Activated gamma-delta T cell (primary cell): ENCODE results near the gene FAM114A2.
"Not testable (repeated sequence)": the region's sequence is repeated elsewhere in the genome, so short reads cannot be mapped to it uniquely, and the experiment has no call there.

Experiments
- DNase-seq: peaks from one replicate; lab custom pipeline; 2025; lab: John Stamatoyannopoulos, UW

FAM114A2 gene

GRCh38 chr5:154047324-154047723 lies 8.6 kb upstream of the FAM114A2 start:
- DNase-seq, result no peak

GRCh38 chr5:154046486-154046885 lies 7.8 kb upstream of the FAM114A2 start:
- DNase-seq, result no peak

- no peak for DNase-seq
Measured at GRCh38 chr5:154044581-154044980, 5.9 kb upstream of the FAM114A2 start.

- no peak for DNase-seq
Measured at GRCh38 chr5:154044099-154044498, 5.4 kb upstream of the FAM114A2 start.

- DNase-seq, result no peak
Measured at GRCh38 chr5:154042766-154043165, 4.1 kb upstream of the FAM114A2 start.

- DNase-seq, result no peak
Measured at GRCh38 chr5:154039458-154039829, 734 bp upstream of the FAM114A2 start.

- DNase-seq, result no peak
Measured at GRCh38 chr5:154038261-154038706, 426 bp downstream of the FAM114A2 start.

- DNase-seq, result no peak
Measured at GRCh38 chr5:154034944-154035343, 3.8 kb downstream of the FAM114A2 start.

GRCh38 chr5:154031937-154032489 lies 6.7 kb downstream of the FAM114A2 start:
- DNase-seq, result no peak

- no peak for DNase-seq
Measured at GRCh38 chr5:154025951-154026350, 12.8 kb downstream of the FAM114A2 start.

GRCh38 chr5:154018919-154019318 lies 19.8 kb downstream of the FAM114A2 start:
- DNase-seq, result not testable (repeated sequence)

- DNase-seq, result no peak
Measured at GRCh38 chr5:154015071-154015693, 23.5 kb downstream of the FAM114A2 start.

- DNase-seq, result no peak
Measured at GRCh38 chr5:154010660-154011059, 28.1 kb downstream of the FAM114A2 start.

GRCh38 chr5:154005648-154006047 lies 33.1 kb downstream of the FAM114A2 start:
- DNase-seq, result no peak

- no peak for DNase-seq
Measured at GRCh38 chr5:154002511-154003020, 36.1 kb downstream of the FAM114A2 start.

GRCh38 chr5:154002093-154002492 lies 36.6 kb downstream of the FAM114A2 start:
- DNase-seq, result no peak

GRCh38 chr5:154000703-154001102 lies 38.0 kb downstream of the FAM114A2 start:
- no peak for DNase-seq

- no peak for DNase-seq
Measured at GRCh38 chr5:153999995-154000394, 38.7 kb downstream of the FAM114A2 start.

- DNase-seq, result no peak
Measured at GRCh38 chr5:153998768-153999167, 39.9 kb downstream of the FAM114A2 start.

GRCh38 chr5:153998010-153998409 lies 40.7 kb downstream of the FAM114A2 start:
- no peak for DNase-seq

- no peak for DNase-seq
Measured at GRCh38 chr5:153991168-153991567, 47.5 kb downstream of the FAM114A2 start.

GRCh38 chr5:153988510-153988909 lies 50.2 kb downstream of the FAM114A2 start:
- DNase-seq, result no peak

GRCh38 chr5:153987301-153987700 lies 51.4 kb downstream of the FAM114A2 start:
- no peak for DNase-seq

GRCh38 chr5:153985498-153985897 lies 53.2 kb downstream of the FAM114A2 start:
- no peak for DNase-seq
